PC-3 (cell line): ENCODE data around the gene FAM171A1. TPM values are rescaled to one million over a fixed set of nuclear protein-coding genes. Genes with fewer than 3 reads are reported as not detected.

Experiments
- ATAC-seq: fragments of 200-7000 bp; cut with Tn5 transposase; 2 replicates; pipeline ENCODE4 v1.9.1; 2020; ENCODE audit warnings: mild to moderate bottlenecking, moderate library complexity
- BruUV-seq: library from RNA; stranded (reverse); fragments of 400-500 nt; replicated peaks from 2 replicates; lab custom pipeline; 2021; lab: Mats Ljungman, UMichigan
- CTCF ChIA-PET: fragments of 300-600 bp; sonication (Branson Sonifier 250); formaldehyde crosslinking; loops from one replicate; lab custom pipeline; 2022; ENCODE audit warnings: antibody characterized with exemption; lab: Charles Lee
- POLR2A ChIA-PET: fragments of 300-600 bp; sonication (Branson Sonifier 250); formaldehyde crosslinking; loops from one replicate; lab custom pipeline; 2022; ENCODE audit warnings: antibody characterized with exemption; ENCODE audit not compliant: unreplicated experiment; lab: Charles Lee
- DNase-seq: peaks from one replicate; pipeline ENCODE4 v3.0.0-alpha.2; 2015
- H2AFZ ChIP-seq: fragments of 300-600 bp; sonication (generic); 2 replicates; pipeline ENCODE4 v1.6.0; 2016; ENCODE audit warnings: antibody characterized with exemption, low read length
- H3F3A ChIP-seq: fragments of 300-600 bp; sonication (generic); one replicate; pipeline ENCODE4 v1.6.0; 2017; ENCODE audit warnings: antibody characterized with exemption, low read length, control low read depth, mild to moderate bottlenecking; ENCODE audit not compliant: unreplicated experiment
- H3K27ac ChIP-seq: fragments of 300-600 bp; sonication (generic); 2 replicates; pipeline ENCODE4 v1.5.1; 2016; ENCODE audit warnings: mild to moderate bottlenecking, low read length
- H3K27me3 ChIP-seq: fragments of 300-600 bp; sonication (generic); 2 replicates; pipeline ENCODE4 v1.6.1; 2016; ENCODE audit warnings: low read length, mixed read lengths
- H3K36me3 ChIP-seq: fragments of 300-600 bp; sonication (generic); 2 replicates; pipeline ENCODE4 v1.6.1; 2016; ENCODE audit warnings: low read depth, mixed run types, low read length, mixed read lengths
- H3K4me1 ChIP-seq: fragments of 300-600 bp; sonication (generic); 2 replicates; pipeline ENCODE4 v1.5.1; 2016; ENCODE audit warnings: low read length; ENCODE audit not compliant: insufficient read depth
- H3K4me2 ChIP-seq: fragments of 300-600 bp; sonication (generic); 2 replicates; pipeline ENCODE4 v1.6.0; 2016; ENCODE audit warnings: low read length
- H3K4me3 ChIP-seq: fragments of 300-600 bp; sonication (generic); 2 replicates; pipeline ENCODE4 v1.5.1; 2016; ENCODE audit warnings: mild to moderate bottlenecking, low read length, mixed read lengths
- H3K79me2 ChIP-seq: fragments of 300-600 bp; sonication (generic); 2 replicates; pipeline ENCODE4 v1.6.1; 2017; ENCODE audit warnings: low read length, mixed read lengths
- H3K9ac ChIP-seq: fragments of 300-600 bp; sonication (generic); 2 replicates; pipeline ENCODE4 v1.6.0; 2016; ENCODE audit warnings: mild to moderate bottlenecking, low read length
- H3K9me2 ChIP-seq: fragments of 300-600 bp; sonication (generic); replicated peaks from 2 replicates; pipeline ENCODE4 v1.6.1; 2016; ENCODE audit warnings: mixed run types, low read length, mixed read lengths
- H3K9me3 ChIP-seq: fragments of 300-600 bp; sonication (generic); 2 replicates; pipeline ENCODE4 v1.6.1; 2016; ENCODE audit warnings: low read length, mixed read lengths
- H4K20me1 ChIP-seq: fragments of 300-600 bp; sonication (generic); 2 replicates; pipeline ENCODE4 v1.6.1; 2016; ENCODE audit warnings: low read length, mixed read lengths
- EZH2 ChIP-seq: fragments of 300-600 bp; sonication (generic); IDR thresholded peaks from one replicate; pipeline ENCODE4 v1.6.1; 2017; ENCODE audit warnings: antibody characterized with exemption, mild to moderate bottlenecking, low read length; ENCODE audit not compliant: unreplicated experiment
- EZH2phosphoT487 ChIP-seq: fragments of 300-600 bp; sonication (generic); IDR thresholded peaks from 2 replicates; pipeline ENCODE4 v1.6.1; 2018; ENCODE audit warnings: mild to moderate bottlenecking, antibody characterized with exemption, low read length, borderline replicate concordance
- intact Hi-C: fragments of 100-400 bp; cut with micrococcal nuclease; formaldehyde crosslinking; loops from 2 replicates; pipeline ENCODE4 v1.9.0; 2023
- total RNA-seq: library from RNA; depleted of rRNA; stranded (reverse); fragments of >200 nt; gene quantifications from 2 replicates; pipeline ENCODE4 v1.2.3, GENCODE V29; 2014
- TF ChIP-seq, protein P1 (sequence below): fragments of 300-600 bp; sonication (generic); conservative IDR thresholded peaks from 2 replicates; pipeline ENCODE4 v1.5.1; 2017; ENCODE audit warnings: antibody characterized with exemption, low read depth, mild to moderate bottlenecking, low read length

Gene FAM171A1
- total RNA-seq, 1 experiment from 2014 or later = 10.4 TPM

DNA sequence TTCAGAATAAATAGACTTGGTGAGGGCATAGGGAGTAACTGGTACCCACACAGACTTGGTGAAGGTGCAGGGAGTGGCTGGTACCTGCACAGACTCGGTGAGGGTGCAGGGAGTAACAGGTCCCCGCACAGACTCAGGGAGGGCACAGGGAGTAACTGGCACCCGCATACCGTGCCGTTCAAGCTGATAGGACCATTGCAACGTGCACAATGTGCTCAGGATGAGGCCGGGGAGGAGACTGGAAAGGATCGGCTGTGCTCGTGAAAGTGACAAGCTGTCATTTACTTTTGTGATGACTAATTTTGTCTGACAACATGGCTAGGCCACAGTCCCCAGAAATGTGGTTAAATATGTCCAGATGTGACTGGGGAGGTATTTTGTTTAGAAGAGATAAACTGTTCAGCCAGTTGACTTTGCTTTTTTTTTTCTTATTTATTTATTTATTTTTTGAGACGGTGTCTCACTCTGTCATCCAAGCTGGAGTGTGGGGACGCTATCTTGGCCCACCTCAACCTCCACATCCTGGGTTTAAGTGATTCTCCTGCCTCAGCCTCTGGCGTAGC, 126.4 kb downstream of the FAM171A1 start:
- POLR2A ChIA-PET = no interaction called here
- CTCF ChIA-PET = no interaction called here
- no peaks in the 10 kb centered on the region for H4K20me1 ChIP-seq
- no peak for DNase-seq
- TF ChIP-seq, protein P1, sequence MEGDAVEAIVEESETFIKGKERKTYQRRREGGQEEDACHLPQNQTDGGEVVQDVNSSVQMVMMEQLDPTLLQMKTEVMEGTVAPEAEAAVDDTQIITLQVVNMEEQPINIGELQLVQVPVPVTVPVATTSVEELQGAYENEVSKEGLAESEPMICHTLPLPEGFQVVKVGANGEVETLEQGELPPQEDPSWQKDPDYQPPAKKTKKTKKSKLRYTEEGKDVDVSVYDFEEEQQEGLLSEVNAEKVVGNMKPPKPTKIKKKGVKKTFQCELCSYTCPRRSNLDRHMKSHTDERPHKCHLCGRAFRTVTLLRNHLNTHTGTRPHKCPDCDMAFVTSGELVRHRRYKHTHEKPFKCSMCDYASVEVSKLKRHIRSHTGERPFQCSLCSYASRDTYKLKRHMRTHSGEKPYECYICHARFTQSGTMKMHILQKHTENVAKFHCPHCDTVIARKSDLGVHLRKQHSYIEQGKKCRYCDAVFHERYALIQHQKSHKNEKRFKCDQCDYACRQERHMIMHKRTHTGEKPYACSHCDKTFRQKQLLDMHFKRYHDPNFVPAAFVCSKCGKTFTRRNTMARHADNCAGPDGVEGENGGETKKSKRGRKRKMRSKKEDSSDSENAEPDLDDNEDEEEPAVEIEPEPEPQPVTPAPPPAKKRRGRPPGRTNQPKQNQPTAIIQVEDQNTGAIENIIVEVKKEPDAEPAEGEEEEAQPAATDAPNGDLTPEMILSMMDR = no peak
- TF ChIP-seq EZH2phosphoT487 = no peak
- no peak for TF ChIP-seq EZH2
- no peak overlapping the region for H3K4me2 ChIP-seq
- H3F3A ChIP-seq = no peaks in the 10 kb centered on the region
- H3K79me2 ChIP-seq = no peaks in the 10 kb centered on the region
- no TSS peak for BruUV-seq
- H3K36me3 ChIP-seq = no peaks in the 10 kb centered on the region
- 0 out of 2 replicates have a peak, but pooled peaks cover 4% of the 10 kb centered on the region for H3K4me1 ChIP-seq
- H3K9ac ChIP-seq = no peak overlapping the region
- H3K27ac ChIP-seq = no peak overlapping the region
- H3K4me3 ChIP-seq = no peak overlapping the region
- H3K9me2 ChIP-seq = no peaks in the 10 kb centered on the region
- H2AFZ ChIP-seq = no peak overlapping the region
- no peak for ATAC-seq
- no peaks in the 10 kb centered on the region for H3K27me3 ChIP-seq
- H3K9me3 ChIP-seq = no peaks in the 10 kb centered on the region
- intact Hi-C loops = no loop called here

DNA sequence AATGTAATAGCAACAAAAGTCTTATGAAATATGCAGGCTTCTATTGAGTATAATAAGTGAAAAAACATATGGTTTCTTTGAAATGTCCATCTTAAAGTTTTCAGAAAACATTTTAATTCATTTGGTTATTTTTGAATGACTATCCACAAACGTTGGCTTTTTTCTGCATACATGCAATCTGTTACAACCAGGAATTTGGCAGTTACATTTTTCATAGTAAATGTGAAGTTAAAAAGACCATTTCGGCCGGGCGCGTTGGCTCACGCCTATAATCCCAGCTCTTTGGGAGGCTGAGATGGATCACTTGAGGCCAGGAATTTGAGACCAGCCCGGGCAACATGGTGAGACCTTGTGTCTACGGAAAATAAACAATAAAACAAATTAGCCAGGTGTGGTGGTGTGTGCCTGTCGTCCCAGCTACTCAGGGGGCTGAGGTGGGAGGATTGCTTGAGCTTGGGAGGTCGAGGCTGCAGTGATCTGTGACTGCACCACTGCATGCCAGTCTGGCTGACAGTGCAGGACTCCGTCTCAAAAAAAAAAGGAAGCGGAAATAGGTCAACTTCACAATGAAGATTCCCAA, 128.7 kb downstream of the FAM171A1 start:
- no peaks in the 10 kb centered on the region for H4K20me1 ChIP-seq
- POLR2A ChIA-PET = no interaction called here
- H3F3A ChIP-seq = no peaks in the 10 kb centered on the region
- no peak overlapping the region for H3K27ac ChIP-seq
- BruUV-seq = no TSS peak
- CTCF ChIA-PET = no interaction called here
- H3K9me2 ChIP-seq = no peaks in the 10 kb centered on the region
- H3K9me3 ChIP-seq = no peaks in the 10 kb centered on the region
- no peak for ATAC-seq
- no peaks in the 10 kb centered on the region for H3K79me2 ChIP-seq
- H3K4me3 ChIP-seq = no peak overlapping the region
- H3K4me2 ChIP-seq = no peak overlapping the region
- TF ChIP-seq, protein P1 = no peak
- TF ChIP-seq EZH2 = no peak
- H3K4me1 ChIP-seq = no peaks in the 10 kb centered on the region
- no peak overlapping the region for H2AFZ ChIP-seq
- no peak for DNase-seq
- no peaks in the 10 kb centered on the region for H3K27me3 ChIP-seq
- intact Hi-C loops = no loop called here
- no peaks in the 10 kb centered on the region for H3K36me3 ChIP-seq
- H3K9ac ChIP-seq = no peak overlapping the region

DNA sequence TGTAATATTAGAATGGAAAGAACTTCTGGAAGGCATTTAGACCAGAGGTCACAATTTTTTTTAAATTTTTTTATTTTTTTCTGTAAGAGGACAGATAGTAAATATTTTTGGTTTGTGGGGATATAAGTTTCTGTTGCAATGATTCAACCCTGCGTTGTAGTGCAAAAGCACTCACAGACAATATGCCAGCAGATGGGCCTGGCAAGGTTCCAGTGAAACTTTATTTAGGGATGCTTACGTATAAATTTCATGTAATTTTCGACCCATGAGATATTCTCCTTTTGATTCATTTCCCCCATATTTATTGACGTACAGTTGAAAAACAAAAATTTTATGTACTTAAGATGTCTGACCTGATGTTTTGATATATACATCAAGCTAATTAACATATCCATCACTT, 129.8 kb downstream of the FAM171A1 start:
- no peaks in the 10 kb centered on the region for H3F3A ChIP-seq
- intact Hi-C loops = no loop called here
- no peak for TF ChIP-seq EZH2
- no peak for TF ChIP-seq EZH2phosphoT487
- TF ChIP-seq, protein P1 = no peak
- BruUV-seq = no TSS peak
- POLR2A ChIA-PET = no interaction called here
- no peak overlapping the region for H3K9ac ChIP-seq
- no peak for DNase-seq
- ATAC-seq = no peak
- no peak overlapping the region for H2AFZ ChIP-seq
- H3K36me3 ChIP-seq = no peaks in the 10 kb centered on the region
- no peak overlapping the region for H3K27ac ChIP-seq
- H3K9me2 ChIP-seq = no peaks in the 10 kb centered on the region
- no peak overlapping the region for H3K4me3 ChIP-seq
- no peaks in the 10 kb centered on the region for H3K4me1 ChIP-seq
- no peaks in the 10 kb centered on the region for H3K79me2 ChIP-seq
- no peaks in the 10 kb centered on the region for H4K20me1 ChIP-seq
- CTCF ChIA-PET = no interaction called here
- no peaks in the 10 kb centered on the region for H3K9me3 ChIP-seq
- no peak overlapping the region for H3K4me2 ChIP-seq
- no peaks in the 10 kb centered on the region for H3K27me3 ChIP-seq
